Measurements from ENCODE around the gene CD38. TPM values are rescaled to one million over a fixed set of nuclear protein-coding genes. Genes with fewer than 3 reads are reported as not detected.
"Not testable (repeated sequence)": the region's sequence is repeated elsewhere in the genome, so short reads cannot be mapped to it uniquely, and the experiment has no call there.

CD38 gene
- total and polyA plus RNA-seq, 11 donors = 1.0 to 12.4 (median 2.8) TPM

- no peaks in the 10 kb centered on the region for H3K27me3 ChIP-seq
- intact Hi-C loops (cut with DNase I) = no loop called here
- 93 to 96% (median 94%) methylated on average over 4 of the region's 4 CpGs for WGBS, 4 donors
- no peak for ATAC-seq
- no peak overlapping the region for H3K27ac ChIP-seq
- DNase-seq = no peak
- H3K36me3 ChIP-seq = no peaks in the 10 kb centered on the region
- no peak overlapping the region for H3K4me3 ChIP-seq
- H3K4me1 ChIP-seq = peaks cover 0 to 35% (median 9%) of the 10 kb centered on the region in 12 donors
- TF ChIP-seq POLR2A (IDR thresholded peaks at IDR 0.05) = no peak
- no peak for TF ChIP-seq CTCF (IDR thresholded peaks at IDR 0.05)
- H3K9me3 ChIP-seq = no peaks in the 10 kb centered on the region
These were observed 19.8 kb upstream of the CD38 start for GRCh38 chr4:15758294-15758693.

- H3K4me1 ChIP-seq = peaks cover 0 to 10% (median 0%) of the 10 kb centered on the region in 12 donors
- ATAC-seq; DNase-seq; H3K4me3 ChIP-seq; H3K36me3 ChIP-seq; H3K27me3 ChIP-seq; intact Hi-C loops (cut with DNase I); H3K9me3 ChIP-seq; H3K27ac ChIP-seq: not testable (repeated sequence)
These were observed 15.7 kb upstream of the CD38 start for GRCh38 chr4:15762460-15762859.

- WGBS, 4 donors = 41 to 60% (median 49%) methylated on average over 6 of the region's 6 CpGs
- TF ChIP-seq CTCF (IDR thresholded peaks at IDR 0.05) = no peak
- TF ChIP-seq POLR2A (IDR thresholded peaks at IDR 0.05) = no peak
- intact Hi-C loops (cut with DNase I) = no loop called here
- DNase-seq = no peak
- H3K27me3 ChIP-seq = no peaks in the 10 kb centered on the region
- no peak overlapping the region for H3K4me3 ChIP-seq
- H3K4me1 ChIP-seq = peaks cover 0 to 10% (median 0%) of the 10 kb centered on the region in 12 donors
- H3K27ac ChIP-seq = no peak overlapping the region
- no peak for ATAC-seq
- H3K36me3 ChIP-seq = no peaks in the 10 kb centered on the region
- no peaks in the 10 kb centered on the region for H3K9me3 ChIP-seq
These were observed 12.7 kb upstream of the CD38 start for GRCh38 chr4:15765391-15765790.

- H3K36me3 ChIP-seq = no peaks in the 10 kb centered on the region
- H3K4me3 ChIP-seq = no peak overlapping the region
- TF ChIP-seq CTCF (IDR thresholded peaks at IDR 0.05) (no peak), POLR2A (IDR thresholded peaks at IDR 0.05) (no peak)
- 48 to 54% (median 51%) methylated on average over 6 of the region's 6 CpGs for WGBS, 4 donors
- no peak for DNase-seq
- no peak for ATAC-seq
- no peaks in the 10 kb centered on the region for H3K9me3 ChIP-seq
- peaks cover 0 to 16% (median 0%) of the 10 kb centered on the region in 12 donors for H3K4me1 ChIP-seq
- intact Hi-C loops (cut with DNase I) = no loop called here
- no peak overlapping the region for H3K27ac ChIP-seq
- no peaks in the 10 kb centered on the region for H3K27me3 ChIP-seq
These were observed 12.0 kb upstream of the CD38 start for GRCh38 chr4:15765910-15766697.

GRCh38 chr4:15766821-15767220, 11.3 kb upstream of the CD38 start:
- ATAC-seq (no peak), DNase-seq (no peak)
- no peaks in the 10 kb centered on the region for H3K27me3 ChIP-seq
- H3K4me1 ChIP-seq = peaks cover 0 to 23% (median 0%) of the 10 kb centered on the region in 12 donors
- intact Hi-C loops (cut with DNase I) = no loop called here
- 76 to 91% (median 86%) methylated on average over 8 of the region's 8 CpGs for WGBS, 4 donors
- H3K27ac ChIP-seq = no peak overlapping the region
- H3K36me3 ChIP-seq = no peaks in the 10 kb centered on the region
- no peaks in the 10 kb centered on the region for H3K9me3 ChIP-seq
- no peak overlapping the region for H3K4me3 ChIP-seq
- TF ChIP-seq CTCF (IDR thresholded peaks at IDR 0.05) (no peak), POLR2A (IDR thresholded peaks at IDR 0.05) (no peak)

Measured in heart left ventricle (tissue), 16 donors.